GM18505 (cell line): Measurements from ENCODE around the gene SNX3.
"Not testable (repeated sequence)": the region's sequence is repeated elsewhere in the genome, so short reads cannot be mapped to it uniquely, and the experiment has no call there.

Source experiments
- ATAC-seq: cut with Tn5 transposase; IDR thresholded peaks from one replicate; pipeline ENCODE4 v1.9.1; 2021; ENCODE audit not compliant: unreplicated experiment
- POLR2A ChIP-seq: IDR thresholded peaks from 4 replicates; pipeline ENCODE4 v1.6.1; 2011; ENCODE audit warnings: borderline replicate concordance; ENCODE audit not compliant: insufficient read depth, insufficient read length; ENCODE audit errors: extremely low read depth

SNX3 gene

GRCh38 chr6:108260809-108261569, at the start of gene SNX3:
Gene SNX3 (minus strand): TSS chr6:108261040. CDS start chr6:108260921, 119 bp downstream.
- peak; percentile 93 for ATAC-seq

DNA sequence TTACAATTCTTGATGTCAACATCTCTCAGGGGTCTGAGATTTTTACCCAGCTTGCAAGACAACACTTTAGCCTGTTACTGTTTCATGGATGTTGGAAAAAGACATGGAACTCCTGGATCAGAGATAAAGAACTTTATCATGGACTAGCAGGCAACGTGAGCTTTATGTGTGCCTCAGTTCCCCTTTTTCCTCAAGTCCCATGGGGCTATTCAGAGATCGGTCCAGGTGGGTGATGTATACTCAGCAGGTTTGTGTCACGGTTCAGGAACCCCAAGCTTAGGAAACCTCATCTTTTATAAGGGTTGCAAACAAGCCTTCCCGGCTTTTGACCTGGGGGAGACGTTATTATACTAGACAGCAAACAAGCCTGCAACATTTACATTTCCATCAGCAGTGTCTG, 49.0 kb upstream of the SNX3 start:
- ATAC-seq: no peak
- no peak for TF ChIP-seq POLR2A

More at GRCh38 chr6:108260809-108261569, at the start of gene SNX3:
- peak; percentile 92 for TF ChIP-seq POLR2A

DNA sequence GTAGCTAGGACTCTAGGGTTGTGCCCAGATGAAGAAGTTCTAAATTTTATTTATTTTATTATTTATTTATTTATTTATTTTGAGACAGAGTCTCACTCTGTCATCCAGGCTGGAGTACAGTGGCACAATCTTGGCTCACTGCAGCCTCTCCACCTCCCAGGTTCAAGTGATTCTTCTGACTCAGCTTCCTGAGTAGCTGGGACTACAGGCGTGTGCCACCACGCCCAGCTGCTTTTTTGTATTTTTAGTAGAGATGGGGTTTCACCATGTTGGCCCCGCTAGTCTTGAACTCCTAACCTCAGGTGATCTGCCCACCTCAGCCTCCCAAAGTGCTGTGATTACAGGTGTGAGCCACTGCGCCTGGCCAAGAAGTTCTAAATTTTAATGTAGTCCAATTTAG, 47.8 kb upstream of the SNX3 start:
- not testable (repeated sequence) for ATAC-seq

DNA sequence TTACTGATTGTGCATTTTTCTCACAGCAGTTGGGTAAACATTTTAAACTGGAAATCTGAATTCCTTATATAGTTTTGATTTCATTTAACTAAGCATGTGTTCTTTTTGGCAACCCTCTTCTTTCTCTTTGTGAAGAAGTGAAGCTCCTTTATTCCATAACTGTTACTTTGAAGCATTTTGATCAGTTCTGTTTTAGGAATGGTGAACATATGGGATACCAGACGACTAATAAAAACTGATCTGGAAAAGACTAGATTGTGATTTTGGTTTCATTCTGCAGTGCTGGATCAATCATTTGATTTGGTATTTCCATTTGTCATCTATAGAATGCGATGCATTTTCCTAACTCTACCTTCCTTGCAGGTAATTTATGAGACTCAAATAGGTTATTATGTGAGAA, 43.8 kb upstream of the SNX3 start:
- TF ChIP-seq POLR2A: no peak
- no peak for ATAC-seq

- ATAC-seq: no peak
- TF ChIP-seq POLR2A: no peak
Observed at GRCh38 chr6:108302386-108302785, 41.5 kb upstream of the SNX3 start.

- no peak for TF ChIP-seq POLR2A
Observed at GRCh38 chr6:108295676-108296075, 34.8 kb upstream of the SNX3 start.

DNA sequence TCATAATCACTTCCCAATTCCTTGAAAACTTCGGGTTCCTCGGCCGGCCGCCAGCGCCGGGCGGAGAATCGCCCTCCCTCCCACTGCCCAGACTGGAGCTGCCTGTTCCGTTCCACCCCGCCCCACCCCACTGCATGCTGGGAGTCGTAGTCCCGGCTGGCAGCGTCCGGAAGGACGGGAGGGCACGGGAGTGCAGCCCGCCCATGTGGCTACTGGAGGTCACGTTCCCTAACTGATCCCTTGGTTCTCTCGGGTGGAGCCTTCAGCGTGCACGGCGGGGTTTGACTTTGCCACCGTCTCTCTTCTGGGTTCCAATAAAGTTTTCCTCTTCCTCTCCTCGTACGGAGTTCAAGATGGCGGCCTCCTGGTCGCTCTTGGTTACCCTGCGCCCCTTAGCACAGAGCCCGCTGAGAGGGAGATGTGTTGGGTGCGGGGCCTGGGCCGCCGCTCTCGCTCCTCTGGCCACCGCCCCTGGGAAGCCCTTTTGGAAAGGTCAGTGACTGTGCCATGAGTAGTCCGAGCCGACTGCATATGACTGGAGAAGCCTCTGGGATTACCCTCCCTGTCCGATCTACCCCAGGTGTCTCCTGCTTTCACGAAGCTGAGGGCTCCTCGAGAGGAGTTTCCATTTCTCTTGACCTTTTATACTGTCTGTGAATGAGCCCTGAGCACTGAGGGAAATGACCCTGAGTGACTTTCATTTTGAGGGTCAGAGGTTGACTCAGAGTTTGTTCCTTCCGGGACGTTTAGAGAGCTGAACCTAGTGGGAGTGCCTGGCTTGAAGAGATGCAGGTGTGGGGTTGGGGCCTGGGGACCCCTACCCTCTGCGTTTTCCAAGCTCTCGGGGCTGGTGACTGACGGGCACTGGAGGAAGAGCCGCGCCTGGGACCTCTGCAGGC, 34.1 kb upstream of the SNX3 start, which contains the start of gene AFG1L:
TSS of gene AFG1L (plus strand) at position 328 of the 899 bp plus-strand sequence. CDS start at position 354, 26 bp downstream.
- ATAC-seq: peak; percentile 85
- peak; percentile 68 for TF ChIP-seq POLR2A

More at GRCh38 chr6:108295676-108296075, 34.8 kb upstream of the SNX3 start:
- no peak for ATAC-seq

DNA sequence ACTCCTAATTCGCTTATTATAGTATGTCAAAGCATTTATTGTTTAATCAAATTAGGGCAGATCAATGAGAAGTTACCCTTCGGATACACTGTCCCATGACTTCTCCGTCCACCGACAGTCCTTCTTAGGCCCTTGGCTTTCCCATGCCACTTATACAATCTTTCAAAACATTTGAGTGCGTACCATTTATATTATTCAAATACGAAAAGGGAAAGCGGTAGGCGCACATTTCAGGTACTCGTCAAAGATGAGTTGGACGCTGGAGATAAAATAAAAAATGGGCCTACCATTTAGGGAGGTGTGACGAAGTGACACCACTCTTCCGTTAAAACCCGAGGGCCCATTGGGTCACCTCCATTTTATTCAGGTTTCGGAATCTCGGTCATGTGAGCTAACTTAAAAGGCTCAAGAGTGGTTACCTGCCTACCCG, 33.5 kb upstream of the SNX3 start:
- no peak for TF ChIP-seq POLR2A
- ATAC-seq: peak; percentile 16

DNA sequence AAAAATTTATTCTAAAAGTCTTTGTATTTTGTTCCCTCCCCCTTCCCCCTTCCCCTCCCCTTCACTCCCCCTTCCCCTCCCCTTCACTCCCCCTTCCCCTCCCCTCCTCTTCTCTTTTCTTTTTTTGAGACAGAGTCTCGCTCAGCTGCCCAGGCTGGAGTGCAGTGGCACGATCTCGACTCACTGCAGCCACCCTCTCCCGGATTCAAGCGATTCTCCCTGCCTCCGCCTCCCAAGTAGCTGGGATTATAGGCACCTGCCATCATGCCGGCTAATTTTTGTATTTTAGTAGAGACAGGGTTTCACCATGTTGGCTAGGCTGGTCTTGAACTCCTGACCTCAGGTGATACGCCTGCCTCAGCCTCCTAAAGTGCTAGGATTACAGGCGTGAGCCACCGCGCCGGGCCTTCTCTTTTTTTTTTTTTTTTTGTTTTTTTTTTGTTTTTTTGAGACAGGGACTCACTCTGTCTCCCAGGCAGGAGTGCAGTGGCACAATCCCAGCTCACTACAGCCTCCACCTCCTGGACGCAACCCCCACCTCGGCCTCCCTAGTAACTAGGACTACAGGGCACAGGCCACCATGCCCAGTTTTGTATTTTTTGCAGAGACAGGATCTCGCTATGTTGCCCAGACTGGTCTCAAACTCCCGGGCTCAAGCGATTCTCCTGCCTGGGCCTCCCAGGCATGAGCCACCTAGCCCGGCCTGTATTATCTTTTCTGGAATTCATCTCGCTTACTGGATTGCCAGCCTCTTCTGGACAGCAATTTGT, 32.9 kb upstream of the SNX3 start:
- TF ChIP-seq POLR2A: no peak
- ATAC-seq: no peak

- ATAC-seq: not testable (repeated sequence)
Observed at GRCh38 chr6:108292561-108292960, 31.7 kb upstream of the SNX3 start.

DNA sequence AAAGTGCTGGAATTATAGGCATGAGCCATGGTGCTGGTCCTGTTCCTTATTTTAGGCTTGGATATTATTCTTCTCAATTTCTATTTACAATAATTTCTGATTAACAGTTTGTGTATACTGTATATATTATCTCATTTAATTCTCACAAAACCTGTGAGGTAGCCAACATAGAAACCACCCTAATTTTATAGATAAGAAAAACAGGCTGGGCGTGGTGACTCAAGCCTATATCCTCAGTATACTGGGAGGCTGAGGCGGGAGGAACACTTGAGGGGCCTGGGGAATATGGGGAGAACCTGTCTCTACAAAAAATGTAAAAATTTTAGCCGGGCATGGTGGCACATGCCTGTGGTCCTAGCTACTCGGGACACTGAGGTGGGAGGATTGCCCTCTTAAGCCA, 30.3 kb upstream of the SNX3 start:
- no peak for ATAC-seq

DNA sequence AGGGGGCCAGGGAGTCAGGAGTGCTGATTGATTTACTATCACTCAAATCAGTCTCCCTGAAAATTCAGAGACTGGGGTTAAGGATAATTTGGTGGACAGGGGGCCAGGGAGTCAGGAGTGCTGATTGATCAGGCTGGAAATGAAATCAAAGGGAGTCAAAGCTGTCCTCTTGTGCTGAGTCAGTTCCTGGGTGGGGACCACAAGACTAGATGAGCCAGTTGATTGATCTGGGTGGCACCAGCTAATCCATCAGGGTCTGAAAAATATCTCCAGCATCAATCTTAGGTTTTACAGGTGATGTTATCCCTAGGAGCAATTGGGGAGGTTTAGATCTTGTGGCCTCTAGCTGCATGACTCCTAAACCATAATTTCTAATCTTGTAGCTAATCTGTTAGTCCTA, 27.9 kb upstream of the SNX3 start:
- TF ChIP-seq POLR2A: no peak

More for the DNA sequence above, 30.3 kb upstream of the SNX3 start:
- no peak for TF ChIP-seq POLR2A

GRCh38 chr6:108287373-108287772, 26.5 kb upstream of the SNX3 start:
- ATAC-seq: no peak
- TF ChIP-seq POLR2A: no peak

More for the DNA sequence above, 27.9 kb upstream of the SNX3 start:
- ATAC-seq: no peak

DNA sequence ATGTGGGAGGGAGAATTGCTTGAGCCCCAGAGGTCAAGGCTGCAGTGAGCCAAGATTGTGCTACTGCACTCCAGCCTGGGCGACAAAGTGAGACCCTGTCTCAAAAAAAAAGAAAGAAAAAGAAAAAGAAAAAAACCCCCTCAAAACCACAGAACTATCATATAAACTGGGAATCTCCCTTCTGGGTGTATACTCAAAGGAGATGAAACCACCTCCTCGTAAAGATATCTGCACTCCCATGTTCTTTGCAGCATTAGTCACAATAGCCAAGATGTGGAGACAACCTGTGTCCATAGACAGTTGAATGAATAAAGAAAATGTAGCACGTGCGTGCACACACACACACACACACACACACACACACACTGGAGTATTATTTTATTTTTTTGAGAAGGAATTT, 25.5 kb upstream of the SNX3 start:
- TF ChIP-seq POLR2A: no peak
- no peak for ATAC-seq

DNA sequence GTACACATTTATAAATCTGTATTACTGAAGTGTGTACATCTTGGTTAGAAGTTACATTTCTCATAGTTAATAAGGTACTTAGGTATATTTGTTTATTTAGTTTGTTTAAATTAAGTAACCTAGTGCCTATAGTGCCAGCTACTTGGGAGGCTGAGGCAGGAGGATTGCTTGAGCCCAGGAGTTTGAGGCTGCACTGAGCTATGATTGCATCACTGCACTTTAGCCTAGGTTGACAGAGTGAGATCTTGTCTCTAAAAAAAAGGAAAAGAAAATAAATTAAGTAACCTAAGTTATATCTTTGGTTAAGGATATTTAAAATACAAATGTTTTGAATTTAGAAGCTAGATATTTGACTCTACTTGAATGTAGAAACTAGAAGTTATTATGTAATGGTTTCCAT, 24.5 kb upstream of the SNX3 start:
- no peak for TF ChIP-seq POLR2A

More for the DNA sequence above, 24.5 kb upstream of the SNX3 start:
- no peak for ATAC-seq
